Measurements from ENCODE around the gene C1QTNF6.

DNA sequence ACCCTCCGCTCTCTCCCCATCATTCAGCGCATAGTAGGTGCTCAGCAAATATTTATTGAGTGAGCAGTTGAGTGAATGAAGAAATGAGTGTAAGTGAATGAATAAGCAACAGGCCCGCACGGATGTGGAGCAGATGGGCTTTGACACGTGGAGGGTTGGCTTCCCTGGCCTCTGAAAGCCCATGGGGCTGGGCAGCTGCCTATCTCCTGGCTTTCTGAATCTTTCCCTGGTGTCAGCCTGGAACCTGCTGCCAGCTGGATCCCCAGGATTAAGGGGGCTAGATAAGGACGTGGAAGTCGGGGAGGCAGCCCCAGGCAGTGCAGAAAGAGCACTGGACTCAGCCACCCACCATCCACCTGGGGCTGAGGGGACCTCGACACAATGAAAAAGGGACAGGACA is 50.9 kb downstream of the C1QTNF6 start:
- TF ChIP-seq, protein P1, sequence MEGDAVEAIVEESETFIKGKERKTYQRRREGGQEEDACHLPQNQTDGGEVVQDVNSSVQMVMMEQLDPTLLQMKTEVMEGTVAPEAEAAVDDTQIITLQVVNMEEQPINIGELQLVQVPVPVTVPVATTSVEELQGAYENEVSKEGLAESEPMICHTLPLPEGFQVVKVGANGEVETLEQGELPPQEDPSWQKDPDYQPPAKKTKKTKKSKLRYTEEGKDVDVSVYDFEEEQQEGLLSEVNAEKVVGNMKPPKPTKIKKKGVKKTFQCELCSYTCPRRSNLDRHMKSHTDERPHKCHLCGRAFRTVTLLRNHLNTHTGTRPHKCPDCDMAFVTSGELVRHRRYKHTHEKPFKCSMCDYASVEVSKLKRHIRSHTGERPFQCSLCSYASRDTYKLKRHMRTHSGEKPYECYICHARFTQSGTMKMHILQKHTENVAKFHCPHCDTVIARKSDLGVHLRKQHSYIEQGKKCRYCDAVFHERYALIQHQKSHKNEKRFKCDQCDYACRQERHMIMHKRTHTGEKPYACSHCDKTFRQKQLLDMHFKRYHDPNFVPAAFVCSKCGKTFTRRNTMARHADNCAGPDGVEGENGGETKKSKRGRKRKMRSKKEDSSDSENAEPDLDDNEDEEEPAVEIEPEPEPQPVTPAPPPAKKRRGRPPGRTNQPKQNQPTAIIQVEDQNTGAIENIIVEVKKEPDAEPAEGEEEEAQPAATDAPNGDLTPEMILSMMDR (IDR thresholded peaks at IDR 0.05; ENCODE audit: poor library complexity) = no peak
- no peak for TF ChIP-seq EZH2 (IDR thresholded peaks at IDR 0.05; ENCODE audit: borderline replicate concordance)
- no peak for TF ChIP-seq EZH2phosphoT487 (IDR thresholded peaks at IDR 0.05; ENCODE audit: low read depth, severe bottlenecking, unreplicated experiment)

Measured in hepatocyte (in vitro differentiated cells).